CD4-positive, alpha-beta T cell treated with Interleukin-4 for 1 hour (primary cell): ENCODE results near the gene MYH11.
"Not testable (repeated sequence)": the region's sequence is repeated elsewhere in the genome, so short reads cannot be mapped to it uniquely, and the experiment has no call there.

Source experiments
- DNase-seq, 2 donors: peaks; one replicate each; pipeline ENCODE4 v3.0.0-alpha.2; 2020 to 2022

Gene MYH11

DNA sequence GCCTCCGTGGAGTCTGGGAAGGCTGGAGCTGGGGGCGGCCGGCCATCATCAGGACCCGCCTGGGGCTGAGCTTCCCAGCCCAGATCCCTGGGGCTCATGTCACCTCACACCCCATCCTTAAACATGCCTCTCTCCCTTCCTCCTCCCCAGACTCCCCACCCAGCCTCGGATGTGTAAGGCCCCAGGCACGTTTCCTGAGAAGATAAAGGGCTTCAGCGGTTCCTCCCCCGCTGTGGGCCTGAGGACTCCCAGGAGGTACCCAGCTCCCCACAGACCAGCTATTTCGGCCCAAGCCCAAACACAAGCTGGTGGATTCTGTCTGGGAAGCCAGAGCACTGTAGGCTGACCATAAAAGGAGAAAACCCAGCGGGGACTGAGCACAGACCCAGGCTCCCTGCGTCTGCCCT, 49.2 kb downstream of the MYH11 start:
- no peak for DNase-seq

DNA sequence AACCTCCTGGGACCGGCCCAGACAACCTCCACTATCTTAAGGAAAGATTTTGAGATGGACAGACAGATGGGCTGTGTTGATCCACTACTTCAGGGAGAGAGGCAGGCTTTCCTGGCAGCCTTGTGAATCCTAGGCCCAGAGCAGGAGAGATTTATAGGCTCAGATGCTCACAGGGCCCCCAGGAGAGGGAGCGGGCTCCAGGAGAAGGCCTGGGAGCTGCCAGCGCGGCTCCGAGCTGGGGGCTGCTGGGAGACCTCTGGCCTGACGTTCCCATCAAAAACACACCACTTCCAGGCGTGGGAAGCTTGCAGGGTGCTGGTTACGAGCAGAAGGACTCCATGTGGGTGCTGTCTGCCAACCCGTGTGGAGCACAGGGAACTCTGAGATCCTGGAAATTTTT, 53.2 kb downstream of the MYH11 start:
- no peak for DNase-seq

DNA sequence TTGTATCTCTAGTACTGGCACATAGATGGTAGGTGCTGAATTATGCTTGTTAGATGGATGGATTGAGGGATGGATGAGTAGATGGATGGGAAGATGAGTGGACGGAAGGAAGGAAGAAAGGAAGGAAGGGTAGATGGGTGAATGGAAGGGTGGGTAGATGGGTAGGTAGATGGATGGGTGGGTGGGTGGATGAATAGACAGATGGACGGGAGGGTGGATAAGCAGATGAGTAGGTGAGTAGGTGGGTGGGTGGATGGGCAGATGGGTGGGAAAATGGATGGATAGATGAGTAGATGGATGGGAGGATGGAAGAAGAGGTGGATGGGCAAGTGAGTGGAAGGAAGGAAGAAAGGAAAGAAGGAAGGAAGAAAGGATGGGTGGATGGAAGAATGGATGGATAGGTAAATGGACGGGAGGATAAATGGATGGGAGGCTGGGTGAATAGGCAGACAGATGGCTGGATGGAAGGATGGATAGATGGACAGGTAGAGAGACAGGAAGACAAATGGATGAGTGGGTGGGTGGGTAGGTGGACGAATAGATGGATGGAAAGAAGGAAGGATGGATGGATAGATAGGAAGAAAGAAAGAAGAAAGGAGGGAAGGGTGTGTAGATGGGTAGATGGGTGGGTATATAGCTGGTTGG, 56.9 kb downstream of the MYH11 start:
- no peak for DNase-seq

DNA sequence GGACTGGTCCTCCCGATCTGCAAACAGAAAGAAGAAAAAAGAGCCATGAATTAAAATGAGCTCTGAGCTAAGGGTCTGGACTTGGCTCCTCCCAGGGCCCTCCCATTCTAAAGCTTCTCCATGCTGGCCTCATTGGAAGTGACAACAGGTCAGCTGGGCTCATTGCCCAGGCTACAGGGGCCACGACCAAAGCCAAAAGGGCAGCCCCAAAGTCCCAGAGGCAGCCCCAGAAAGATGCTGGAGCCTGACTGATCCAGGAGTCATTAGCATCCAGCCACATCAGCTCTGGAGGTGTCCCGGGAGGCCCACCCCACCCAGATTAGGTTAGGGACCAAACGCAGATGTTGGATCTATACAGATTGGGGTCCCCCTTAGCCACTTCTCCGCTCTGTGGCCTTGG, 58.2 kb downstream of the MYH11 start:
- DNase-seq = no peak

DNA sequence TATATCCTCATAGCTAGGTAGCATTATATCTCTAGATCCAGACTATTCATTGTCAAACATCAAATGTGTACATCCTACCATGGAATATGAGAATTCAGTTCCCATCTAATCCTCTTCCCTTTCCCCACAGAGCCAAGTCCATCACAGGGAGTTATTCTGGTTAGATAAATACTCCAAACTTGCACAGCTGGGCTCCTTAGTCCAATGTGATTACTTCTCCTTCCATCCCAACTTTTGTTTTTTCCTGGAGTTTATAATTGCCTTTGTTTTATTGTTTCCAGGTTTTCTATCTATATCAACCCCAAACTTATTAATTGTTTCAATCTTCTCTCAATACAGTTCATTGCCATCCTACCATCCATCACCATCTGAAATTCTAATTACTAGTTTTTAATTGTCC, 59.9 kb downstream of the MYH11 start:
- DNase-seq = no peak

DNA sequence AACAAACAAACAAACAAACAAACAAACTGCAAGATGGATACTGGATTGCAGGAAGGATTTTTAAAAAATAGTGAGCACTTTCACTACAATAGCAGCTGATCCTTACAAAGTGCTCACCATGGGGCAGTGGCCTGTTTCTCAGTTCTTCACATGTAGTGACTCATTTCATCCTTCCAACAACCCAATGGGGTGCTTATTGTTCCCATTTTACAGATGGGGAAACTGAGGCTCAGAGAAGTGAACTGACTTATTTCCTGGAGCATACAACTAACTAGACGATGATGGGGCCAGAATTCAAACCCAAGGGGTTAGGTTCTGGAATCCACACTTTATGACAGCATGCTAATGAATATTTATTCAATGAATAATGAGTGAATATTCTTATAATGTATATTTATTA, 61.2 kb downstream of the MYH11 start:
- DNase-seq = no peak

DNA sequence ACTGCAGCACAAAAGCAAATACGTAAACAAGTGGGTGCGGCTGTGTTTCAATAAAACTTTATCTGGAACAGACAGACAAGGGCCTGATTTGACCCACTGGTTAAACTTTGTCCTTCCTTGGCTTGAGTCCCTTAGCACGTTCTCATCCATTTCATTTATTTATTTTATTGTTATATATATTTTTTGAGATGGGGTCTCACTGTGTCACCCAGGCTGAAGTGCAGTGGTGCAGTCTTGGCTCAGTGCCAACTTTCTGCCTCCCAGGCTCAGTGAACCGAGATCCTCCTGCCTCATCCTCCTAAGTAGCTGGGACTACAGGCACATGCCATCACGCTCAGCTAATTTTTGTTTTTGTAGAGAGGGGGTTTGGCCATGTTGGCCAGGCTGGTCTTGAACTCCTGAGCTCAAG, 64.3 kb downstream of the MYH11 start:
- DNase-seq = no peak

DNA sequence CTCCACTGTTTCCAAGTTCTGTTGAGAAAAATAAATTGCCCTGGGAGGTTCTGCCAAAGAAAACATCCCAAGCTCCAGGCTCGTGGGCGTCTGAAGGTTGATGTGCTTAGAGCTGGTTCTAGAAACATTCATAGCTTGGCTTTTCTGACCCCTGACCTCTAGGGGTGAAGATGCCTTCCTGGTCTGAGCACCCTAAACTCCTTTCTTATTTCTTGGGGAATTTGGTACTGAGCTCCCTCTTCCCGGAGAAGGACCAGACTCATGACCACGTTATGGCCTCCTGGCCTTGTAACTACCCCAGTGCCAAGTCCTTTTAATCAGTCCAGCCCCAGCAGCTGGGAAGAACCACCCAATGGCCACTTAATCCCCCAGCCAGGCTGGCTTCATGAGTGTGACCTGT, 66.4 kb downstream of the MYH11 start:
- DNase-seq = no peak

DNA sequence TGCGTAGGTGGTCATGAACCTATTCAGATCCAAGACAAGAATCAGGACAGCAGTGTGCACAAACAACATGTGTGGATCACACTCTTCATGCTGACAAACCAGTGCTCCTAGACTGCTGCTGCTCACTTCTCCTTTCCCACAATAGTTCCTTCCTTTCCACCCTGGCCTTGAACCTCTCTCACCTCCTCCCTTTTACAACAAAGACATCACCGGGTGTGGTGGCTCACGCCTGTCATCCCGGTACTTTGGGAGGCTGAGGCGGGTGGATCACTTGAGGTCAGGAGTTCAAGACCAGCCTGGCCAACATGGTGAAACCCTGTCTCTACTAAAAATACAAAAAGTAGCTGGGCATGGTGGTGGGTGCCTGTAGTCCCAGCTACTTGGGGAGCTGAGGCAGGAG, 67.0 kb downstream of the MYH11 start:
- not testable (repeated sequence) for DNase-seq

DNA sequence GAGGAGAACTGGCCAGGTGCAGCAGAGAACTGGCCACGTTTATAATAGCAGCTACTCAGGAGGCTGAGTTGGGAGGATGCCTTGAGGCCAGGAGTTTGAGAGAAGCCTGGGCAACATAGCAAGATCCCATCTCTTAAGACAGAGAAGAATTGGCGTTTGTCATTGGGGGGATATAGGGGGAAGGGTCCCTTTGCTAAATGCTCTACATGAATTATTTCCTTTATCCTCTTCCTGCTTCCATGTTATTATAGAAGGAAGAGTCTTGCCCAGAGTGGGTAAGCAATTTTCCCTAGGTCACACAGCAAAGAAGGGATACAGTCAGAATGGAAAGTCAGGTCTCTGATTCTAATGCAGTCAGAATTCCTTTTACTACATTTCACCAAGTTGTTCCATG, 68.0 kb downstream of the MYH11 start:
- DNase-seq = no peak

DNA sequence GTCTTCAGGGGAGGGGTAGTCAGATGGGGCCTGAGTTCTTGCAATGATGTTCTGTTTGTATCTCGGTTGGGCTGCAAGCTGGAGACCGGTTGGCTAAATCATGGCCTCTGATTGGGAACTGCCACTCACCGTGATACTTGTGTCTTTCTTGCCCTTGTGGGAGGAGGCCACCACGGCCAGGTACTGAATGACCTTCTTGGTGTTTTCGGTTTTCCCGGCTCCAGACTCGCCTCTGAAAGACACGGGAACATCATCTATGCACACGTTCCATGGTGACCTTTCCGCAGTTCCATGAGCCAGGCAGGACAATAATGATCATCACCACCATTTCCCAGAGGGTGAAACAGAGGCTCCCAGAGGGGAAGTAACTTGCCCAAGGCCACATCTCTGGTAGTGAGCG, 70.3 kb downstream of the MYH11 start:
- no peak for DNase-seq

DNA sequence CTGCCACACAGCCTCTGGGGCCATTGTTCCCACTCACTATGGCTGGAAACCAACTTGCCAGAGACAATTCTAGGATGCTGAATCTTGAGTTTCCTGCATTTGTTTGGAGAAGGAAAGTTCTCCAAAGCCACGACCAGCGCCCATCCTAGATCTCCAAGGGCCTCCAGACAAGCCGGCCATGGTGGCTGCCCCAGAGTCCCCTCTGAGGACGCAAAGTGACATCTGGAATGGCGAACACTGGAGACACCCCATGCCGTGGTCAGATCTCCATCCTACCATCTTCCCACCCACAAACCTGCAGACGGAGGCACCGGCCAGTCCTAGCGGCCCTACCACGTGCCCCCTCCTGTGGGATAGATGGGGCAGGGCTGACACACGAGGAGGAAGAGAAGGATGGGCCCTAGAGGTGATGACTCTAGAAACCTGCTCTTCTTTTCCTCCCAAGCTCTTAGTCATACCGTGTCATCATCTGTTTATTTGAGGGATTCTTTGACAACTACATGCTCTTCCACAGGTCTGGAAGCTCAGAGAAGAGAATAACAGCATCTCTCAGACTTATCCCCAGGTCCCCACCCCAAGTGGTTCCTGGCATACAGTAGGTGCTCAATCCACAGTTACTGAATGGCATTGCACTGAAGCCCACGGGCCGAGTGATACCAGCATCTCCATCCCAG, 71.3 kb downstream of the MYH11 start:
- DNase-seq = no peak

DNA sequence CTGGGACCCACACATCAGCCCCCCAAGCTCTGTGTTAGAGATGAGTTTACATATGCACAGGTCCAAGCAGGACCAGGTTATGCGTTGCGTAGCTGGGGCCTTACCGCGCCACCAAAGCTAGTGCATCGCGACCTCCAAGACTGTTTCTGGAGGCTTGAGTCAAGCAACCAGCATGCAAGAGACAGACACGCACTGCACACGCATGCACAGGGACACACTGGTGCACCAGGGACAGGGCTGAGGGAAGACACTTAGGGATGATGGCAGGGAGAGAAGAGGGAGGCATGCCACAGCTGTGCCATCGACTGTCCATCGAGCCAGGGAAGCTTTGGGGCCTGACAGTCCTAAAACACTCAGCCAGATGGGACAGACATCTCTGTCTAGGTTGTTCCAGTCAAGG, 72.8 kb downstream of the MYH11 start:
- DNase-seq = no peak

DNA sequence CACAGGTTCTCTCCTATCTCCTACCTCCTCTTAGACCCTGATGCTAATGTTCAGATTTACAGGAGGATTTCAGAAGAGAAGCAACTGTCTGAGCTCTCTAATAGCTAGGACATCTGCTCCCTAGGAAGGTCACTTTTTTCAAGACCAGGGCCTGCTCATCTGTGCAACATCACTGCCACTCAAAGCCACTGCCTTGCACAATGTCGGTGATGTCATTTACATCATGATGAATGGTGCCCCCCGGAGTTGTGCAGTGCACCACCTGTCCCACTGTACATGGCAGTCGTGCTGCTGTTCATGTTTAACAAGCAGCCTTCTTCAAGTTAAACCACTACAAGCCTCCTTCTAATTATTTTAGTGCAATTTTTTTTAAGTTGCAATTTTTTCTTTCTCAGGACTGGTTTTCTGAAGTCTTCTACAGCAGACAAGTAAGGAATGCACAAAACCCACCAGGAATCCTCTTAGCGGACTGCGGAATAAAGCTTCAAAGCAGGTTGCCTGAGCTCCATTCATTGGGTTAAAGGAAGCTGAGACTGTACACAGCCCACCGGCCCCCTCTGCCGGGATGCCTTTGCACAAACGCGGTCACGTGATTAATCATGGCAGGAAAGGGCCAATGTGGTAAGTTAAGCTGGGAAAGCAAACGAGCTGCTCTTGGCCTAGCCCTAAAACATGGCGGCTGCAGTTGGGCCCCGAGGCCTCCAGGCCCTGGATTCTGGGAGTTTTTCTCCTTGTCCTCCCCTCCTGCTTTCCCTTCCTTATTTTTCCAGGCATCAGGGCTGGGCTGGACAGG, 74.1 kb downstream of the MYH11 start:
- no peak for DNase-seq

DNA sequence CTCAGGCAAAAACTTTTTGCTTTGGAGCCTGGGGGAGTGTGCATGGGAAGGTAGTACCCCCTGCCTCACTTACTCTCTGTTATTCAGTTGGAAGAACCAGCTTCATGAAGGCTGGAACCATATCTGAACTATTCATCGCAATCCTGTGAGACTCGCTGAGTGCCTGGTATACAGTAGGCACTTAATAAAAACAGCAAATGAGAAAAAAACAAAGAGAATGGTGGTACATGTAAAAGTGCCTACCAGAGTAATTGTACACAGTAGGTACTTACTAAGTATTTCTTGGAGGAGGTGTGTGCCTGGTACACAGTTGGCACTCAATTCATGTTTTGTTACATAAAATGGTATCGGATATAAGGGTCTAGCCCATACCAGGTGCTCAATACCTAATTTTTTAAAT, 75.2 kb downstream of the MYH11 start:
- no peak for DNase-seq

DNA sequence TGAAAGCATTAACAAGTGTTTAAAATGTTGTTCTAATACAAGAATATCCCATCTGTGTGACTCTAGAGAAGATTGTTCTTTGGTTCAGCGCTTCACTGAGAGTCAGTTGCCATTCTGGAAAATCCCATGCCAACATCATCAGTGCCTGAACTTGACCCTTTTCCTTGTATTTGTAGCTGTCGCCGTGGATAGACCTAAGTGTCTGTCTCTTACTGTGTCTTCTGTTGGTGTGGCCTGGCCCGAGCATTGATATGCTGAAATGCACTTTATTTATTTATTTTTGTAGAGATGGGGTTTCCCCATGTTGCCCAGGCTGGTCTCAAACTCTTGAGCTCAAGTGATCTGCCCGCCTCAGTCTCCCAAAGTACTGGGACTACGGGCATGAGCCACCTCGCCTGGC, 76.0 kb downstream of the MYH11 start:
- no peak for DNase-seq

DNA sequence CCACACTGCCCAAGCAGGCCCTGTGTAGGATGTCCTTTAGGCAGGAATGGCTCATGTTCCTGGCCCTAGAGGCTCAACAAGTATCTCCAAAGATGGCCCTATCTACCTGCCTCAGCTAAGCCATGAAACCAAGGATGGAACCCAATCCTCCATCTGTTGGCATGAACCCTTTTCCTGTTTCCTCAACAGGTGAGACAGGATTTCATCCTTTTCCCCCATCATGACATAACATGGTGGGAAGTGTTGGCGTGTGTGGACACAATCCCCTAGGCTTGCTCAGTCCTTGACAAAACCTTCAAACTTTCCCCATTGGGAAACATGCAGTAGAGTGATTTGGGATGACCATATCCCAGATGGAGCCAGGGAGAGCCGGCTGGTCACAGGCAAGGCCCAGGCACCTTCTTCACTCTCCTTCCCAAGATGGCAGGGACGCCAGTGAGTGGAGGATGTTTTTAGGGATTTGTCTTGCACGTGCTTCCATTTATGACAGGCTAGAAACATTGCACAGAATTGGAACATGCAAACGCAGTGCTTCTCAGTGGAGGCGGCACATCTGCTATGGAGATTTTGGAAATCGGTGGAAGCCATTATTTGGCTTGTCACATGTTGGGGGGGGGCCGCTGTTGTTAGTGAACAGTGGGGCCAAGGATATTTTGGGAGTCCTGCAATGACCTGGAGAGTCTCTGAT, 77.0 kb downstream of the MYH11 start:
- no peak for DNase-seq

DNA sequence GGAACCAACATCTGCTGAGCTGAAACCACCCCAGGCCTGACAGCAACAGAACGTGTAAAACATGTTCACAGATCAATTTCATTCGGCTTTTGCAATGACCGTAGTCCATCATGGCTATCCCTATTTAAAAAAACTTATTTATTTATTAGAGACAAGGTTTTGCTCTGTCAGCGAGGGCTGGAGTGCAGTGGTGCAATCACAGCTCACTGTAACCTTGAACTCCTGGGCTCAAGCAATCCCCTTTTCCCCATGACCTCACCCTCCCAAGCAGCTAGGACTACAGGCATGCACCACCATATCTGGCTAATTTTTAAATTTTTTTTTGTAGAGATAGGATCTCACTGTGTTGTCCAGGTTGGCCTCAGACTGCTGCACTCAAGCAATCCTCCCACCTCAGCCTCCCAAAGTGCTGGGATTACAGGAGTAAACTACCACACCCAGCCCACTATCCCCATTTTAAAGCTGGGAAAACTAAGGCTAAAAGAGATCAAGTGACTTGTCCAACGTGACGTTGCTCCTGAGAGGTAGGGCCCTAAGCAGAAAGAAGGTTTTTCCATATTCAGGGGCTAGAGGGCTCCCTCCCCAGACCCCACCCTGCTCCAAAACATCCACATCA, 77.7 kb downstream of the MYH11 start:
- no peak for DNase-seq

DNA sequence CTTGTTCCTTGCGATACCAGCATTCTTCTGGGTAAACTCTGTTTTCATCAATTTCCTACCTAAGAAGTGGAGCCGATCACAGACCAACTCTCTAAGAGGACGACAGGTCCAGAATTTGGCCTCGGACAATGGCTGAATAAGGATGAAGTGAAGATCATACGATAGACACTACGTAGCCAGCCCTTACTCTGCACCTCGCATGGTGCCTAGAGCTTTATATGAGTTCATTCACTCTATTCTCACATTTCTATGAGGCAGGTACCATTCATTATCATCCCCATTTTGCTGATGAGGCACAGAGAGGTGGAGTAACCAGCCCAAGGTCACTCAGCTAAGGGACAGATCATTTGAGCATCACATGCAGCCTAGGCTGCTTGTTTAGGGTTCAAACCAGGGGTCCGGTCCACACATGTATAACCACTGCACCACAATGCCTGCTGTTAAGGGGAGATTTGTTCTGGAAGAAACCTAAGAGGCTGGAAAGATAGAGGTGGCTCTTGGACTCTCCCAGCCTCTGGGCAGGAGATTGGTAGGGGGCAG, 78.6 kb downstream of the MYH11 start:
- DNase-seq = no peak

DNA sequence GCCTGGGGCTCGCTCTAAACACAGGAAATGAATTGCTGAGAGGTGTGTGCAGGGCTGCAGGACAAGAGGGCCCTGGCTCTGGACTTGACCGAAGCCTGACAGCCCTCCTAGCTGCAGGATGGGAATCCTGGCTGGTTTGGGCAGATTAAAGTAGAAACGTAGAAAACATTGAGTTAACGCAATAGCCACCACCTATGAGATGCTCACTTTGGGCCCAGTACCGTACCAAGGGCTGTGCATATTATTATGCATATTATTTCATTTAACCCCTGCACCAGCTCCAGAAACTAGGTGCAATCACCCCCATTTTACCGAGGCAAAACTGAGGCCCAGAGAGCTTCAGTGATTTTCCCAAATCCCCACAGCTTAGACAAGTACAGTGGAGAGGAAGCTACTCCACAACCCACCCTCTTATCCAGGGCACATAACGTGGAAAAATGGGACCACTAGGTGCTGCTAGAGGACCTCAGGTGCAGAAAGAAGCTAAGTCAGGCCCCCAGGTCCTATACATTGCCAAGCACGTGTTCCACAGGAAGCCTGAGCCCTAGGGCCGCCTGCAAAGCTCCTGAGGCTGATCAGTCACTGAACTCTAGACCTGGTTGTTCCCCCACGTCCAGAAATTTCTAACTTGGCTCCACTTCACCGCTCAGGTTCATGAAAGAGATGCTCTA, 79.2 kb downstream of the MYH11 start:
- DNase-seq = no peak

DNA sequence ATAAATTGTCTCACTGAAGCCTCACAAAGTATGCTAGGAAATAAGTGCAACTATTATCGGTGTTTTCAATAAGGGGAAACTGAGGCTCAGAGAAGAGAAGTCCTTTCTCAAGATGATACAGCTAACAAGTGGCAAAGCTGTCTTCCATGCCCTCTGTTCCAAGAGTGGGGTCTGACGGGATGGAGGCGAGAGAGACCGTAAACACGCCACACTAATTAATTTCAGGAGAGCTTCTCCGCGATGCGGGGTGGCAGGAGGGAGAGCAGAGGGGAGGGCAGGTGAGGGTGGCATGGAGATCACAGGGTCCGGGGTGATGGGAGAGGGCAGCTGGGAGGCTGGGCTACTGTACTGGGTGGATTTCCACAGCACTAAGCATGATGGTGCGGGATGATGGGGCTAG, 80.3 kb downstream of the MYH11 start:
- no peak for DNase-seq

DNA sequence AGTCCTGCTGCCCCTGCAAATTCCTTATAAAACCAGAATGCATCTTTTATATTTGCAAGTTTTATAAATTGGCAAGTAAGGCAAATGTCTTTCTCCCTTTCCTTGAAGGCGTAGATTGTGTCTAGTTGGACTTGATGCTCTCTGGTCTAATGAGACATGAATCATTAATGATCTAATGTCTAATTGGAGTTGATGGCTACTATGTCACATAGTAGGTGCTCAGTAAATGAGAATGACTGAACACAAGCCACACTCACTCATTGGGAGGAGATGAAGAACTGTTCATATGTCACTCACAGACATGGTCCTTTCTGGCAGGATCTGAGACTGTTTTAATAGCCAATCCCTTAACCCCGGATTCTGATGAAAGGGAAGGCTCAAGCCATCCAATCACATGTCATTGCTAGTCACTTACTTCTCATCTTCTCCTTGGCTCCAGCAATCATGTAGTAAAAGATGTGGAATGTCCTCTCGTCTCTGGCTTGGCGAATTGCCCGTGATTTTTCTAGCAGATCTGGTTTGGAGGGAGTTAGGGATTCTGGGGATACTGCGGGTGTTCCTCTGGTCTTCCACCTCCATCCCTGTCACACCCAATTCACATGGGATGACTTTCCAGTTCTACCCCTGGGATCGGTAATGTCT, 81.0 kb downstream of the MYH11 start:
- no peak for DNase-seq
